GM19455 (cell line): ENCODE data around the gene ADD3.
"Not testable (repeated sequence)": the region's sequence is repeated elsewhere in the genome, so short reads cannot be mapped to it uniquely, and the experiment has no call there.

ENCODE experiments used
- ATAC-seq: cut with Tn5 transposase; IDR thresholded peaks from one replicate; pipeline ENCODE4 v1.9.1; 2021; ENCODE audit not compliant: unreplicated experiment

The ADD3 gene

GRCh38 chr10:109976681-109977080 is 31.1 kb upstream of the ADD3 start:
- no peak for ATAC-seq

GRCh38 chr10:109977382-109977806 is 30.4 kb upstream of the ADD3 start:
- no peak for ATAC-seq

- ATAC-seq, result no peak
These were observed 29.3 kb upstream of the ADD3 start for GRCh38 chr10:109978481-109978880.

GRCh38 chr10:109979215-109979614 is 28.6 kb upstream of the ADD3 start:
- ATAC-seq, result no peak

GRCh38 chr10:109981650-109982049 is 26.1 kb upstream of the ADD3 start:
- no peak for ATAC-seq

GRCh38 chr10:109982123-109982522 is 25.7 kb upstream of the ADD3 start:
- ATAC-seq, result no peak

GRCh38 chr10:109982812-109983211 is 25.0 kb upstream of the ADD3 start:
- no peak for ATAC-seq

GRCh38 chr10:109984013-109984412 is 23.8 kb upstream of the ADD3 start:
- no peak for ATAC-seq

GRCh38 chr10:109985768-109986167 is 22.0 kb upstream of the ADD3 start:
- ATAC-seq, result not testable (repeated sequence)

- ATAC-seq, result no peak
These were observed 20.2 kb upstream of the ADD3 start for GRCh38 chr10:109987452-109988211.

- no peak for ATAC-seq
These were observed 19.6 kb upstream of the ADD3 start for GRCh38 chr10:109988212-109988596.

- ATAC-seq, result no peak
These were observed 16.4 kb upstream of the ADD3 start for GRCh38 chr10:109991266-109991855.

- ATAC-seq, result no peak
These were observed 15.3 kb upstream of the ADD3 start for GRCh38 chr10:109992485-109992884.

GRCh38 chr10:109993551-109994330 is 14.0 kb upstream of the ADD3 start:
- no peak for ATAC-seq

- no peak for ATAC-seq
These were observed 12.8 kb upstream of the ADD3 start for GRCh38 chr10:109994711-109995577.

GRCh38 chr10:109995595-109995994 is 12.2 kb upstream of the ADD3 start:
- no peak for ATAC-seq

- no peak for ATAC-seq
These were observed 11.6 kb upstream of the ADD3 start for GRCh38 chr10:109996225-109996624.

- ATAC-seq, result no peak
These were observed 11.0 kb upstream of the ADD3 start for GRCh38 chr10:109996766-109997171.

GRCh38 chr10:109997233-109997632 is 10.6 kb upstream of the ADD3 start:
- ATAC-seq, result no peak

- ATAC-seq, result no peak
These were observed 9.3 kb upstream of the ADD3 start for GRCh38 chr10:109998513-109998912.
